ENCODE measurements around the gene OR2V2.

Gene OR2V2

GRCh38 chr5:181198106-181198685 lies 50.8 kb downstream of the OR2V2 start:
- Histone ChIP-seq H3K27ac (ENCODE audit: insufficient read depth, low read depth, low read length, poor library complexity, severe bottlenecking) (no peak overlapping the region), H3K4me1 (ENCODE audit: control insufficient read depth, insufficient read depth, low read length) (peaks cover 8% of the 10 kb centered on the region), H3K9me3 (ENCODE audit: control insufficient read depth, low read length) (no peaks in the 10 kb centered on the region), H3K27me3 (ENCODE audit: control insufficient read depth, insufficient read depth, low read length, poor library complexity, severe bottlenecking) (peaks cover 46% of the 10 kb centered on the region), H3K4me3 (ENCODE audit: insufficient read depth, low read depth, low read length) (no peak overlapping the region), H3K36me3 (ENCODE audit: control insufficient read depth, insufficient read depth, low read length) (no peaks in the 10 kb centered on the region)
- 84 to 85% methylated on average over 12 of the region's 12 CpGs for WGBS, 2 experiments

- H3K4me1 ChIP-seq (ENCODE audit: control insufficient read depth, insufficient read depth, low read length), result peaks cover 8% of the 10 kb centered on the region
- H3K27me3 ChIP-seq (ENCODE audit: control insufficient read depth, insufficient read depth, low read length, poor library complexity, severe bottlenecking), result peaks cover 54% of the 10 kb centered on the region
- 42 to 53% methylated on average over 9 of the region's 9 CpGs for WGBS, 2 experiments
- no peaks in the 10 kb centered on the region for H3K9me3 ChIP-seq (ENCODE audit: control insufficient read depth, low read length)
- no peaks in the 10 kb centered on the region for H3K36me3 ChIP-seq (ENCODE audit: control insufficient read depth, insufficient read depth, low read length)
- H3K4me3 ChIP-seq (ENCODE audit: insufficient read depth, low read depth, low read length), result no peak overlapping the region
- no peak overlapping the region for H3K27ac ChIP-seq (ENCODE audit: insufficient read depth, low read depth, low read length, poor library complexity, severe bottlenecking)
Observed at GRCh38 chr5:181198905-181199519, 51.6 kb downstream of the OR2V2 start.

GRCh38 chr5:181199881-181200638 lies 52.7 kb downstream of the OR2V2 start:
- H3K36me3 ChIP-seq (ENCODE audit: control insufficient read depth, insufficient read depth, low read length), result no peaks in the 10 kb centered on the region
- 84 to 87% methylated on average over 12 of the region's 12 CpGs for WGBS, 2 experiments
- no peak overlapping the region for H3K4me3 ChIP-seq (ENCODE audit: insufficient read depth, low read depth, low read length)
- H3K9me3 ChIP-seq (ENCODE audit: control insufficient read depth, low read length), result no peaks in the 10 kb centered on the region
- H3K27ac ChIP-seq (ENCODE audit: insufficient read depth, low read depth, low read length, poor library complexity, severe bottlenecking), result no peak overlapping the region
- H3K4me1 ChIP-seq (ENCODE audit: control insufficient read depth, insufficient read depth, low read length), result peaks cover 8% of the 10 kb centered on the region
- peaks cover 64% of the 10 kb centered on the region for H3K27me3 ChIP-seq (ENCODE audit: control insufficient read depth, insufficient read depth, low read length, poor library complexity, severe bottlenecking)

GRCh38 chr5:181200816-181201215 lies 53.4 kb downstream of the OR2V2 start:
- H3K4me3 ChIP-seq (ENCODE audit: insufficient read depth, low read depth, low read length), result no peak overlapping the region
- no peaks in the 10 kb centered on the region for H3K36me3 ChIP-seq (ENCODE audit: control insufficient read depth, insufficient read depth, low read length)
- 51 to 53% methylated on average over 4 of the region's 4 CpGs for WGBS, 2 experiments
- H3K4me1 ChIP-seq (ENCODE audit: control insufficient read depth, insufficient read depth, low read length), result peaks cover 8% of the 10 kb centered on the region
- H3K27ac ChIP-seq (ENCODE audit: insufficient read depth, low read depth, low read length, poor library complexity, severe bottlenecking), result no peak overlapping the region
- H3K27me3 ChIP-seq (ENCODE audit: control insufficient read depth, insufficient read depth, low read length, poor library complexity, severe bottlenecking), result peaks cover 72% of the 10 kb centered on the region
- no peaks in the 10 kb centered on the region for H3K9me3 ChIP-seq (ENCODE audit: control insufficient read depth, low read length)

- H3K27ac ChIP-seq (ENCODE audit: insufficient read depth, low read depth, low read length, poor library complexity, severe bottlenecking), result no peak overlapping the region
- no peak overlapping the region for H3K4me3 ChIP-seq (ENCODE audit: insufficient read depth, low read depth, low read length)
- peaks cover 80% of the 10 kb centered on the region for H3K27me3 ChIP-seq (ENCODE audit: control insufficient read depth, insufficient read depth, low read length, poor library complexity, severe bottlenecking)
- peaks cover 8% of the 10 kb centered on the region for H3K4me1 ChIP-seq (ENCODE audit: control insufficient read depth, insufficient read depth, low read length)
- H3K36me3 ChIP-seq (ENCODE audit: control insufficient read depth, insufficient read depth, low read length), result no peaks in the 10 kb centered on the region
- 79 to 85% methylated on average over 11 of the region's 11 CpGs for WGBS, 2 experiments
- no peaks in the 10 kb centered on the region for H3K9me3 ChIP-seq (ENCODE audit: control insufficient read depth, low read length)
Observed at GRCh38 chr5:181203093-181203711, 55.8 kb downstream of the OR2V2 start.

- 7 to 9% methylated on average over 17 of the region's 17 CpGs for WGBS, 2 experiments
- H3K4me3 ChIP-seq (ENCODE audit: insufficient read depth, low read depth, low read length), result peak overlapping the region; percentile 69
- H3K27ac ChIP-seq (ENCODE audit: insufficient read depth, low read depth, low read length, poor library complexity, severe bottlenecking), result no peak overlapping the region
- no peaks in the 10 kb centered on the region for H3K36me3 ChIP-seq (ENCODE audit: control insufficient read depth, insufficient read depth, low read length)
- H3K4me1 ChIP-seq (ENCODE audit: control insufficient read depth, insufficient read depth, low read length), result peaks cover 2% of the 10 kb centered on the region
- no peaks in the 10 kb centered on the region for H3K9me3 ChIP-seq (ENCODE audit: control insufficient read depth, low read length)
- H3K27me3 ChIP-seq (ENCODE audit: control insufficient read depth, insufficient read depth, low read length, poor library complexity, severe bottlenecking), result peaks cover 75% of the 10 kb centered on the region
Observed at GRCh38 chr5:181203777-181204112, 56.4 kb downstream of the OR2V2 start.

- Histone ChIP-seq H3K27me3 (ENCODE audit: control insufficient read depth, insufficient read depth, low read length, poor library complexity, severe bottlenecking) (peaks cover 73% of the 10 kb centered on the region), H3K4me1 (ENCODE audit: control insufficient read depth, insufficient read depth, low read length) (no peaks in the 10 kb centered on the region), H3K9me3 (ENCODE audit: control insufficient read depth, low read length) (no peaks in the 10 kb centered on the region), H3K27ac (ENCODE audit: insufficient read depth, low read depth, low read length, poor library complexity, severe bottlenecking) (no peak overlapping the region), H3K4me3 (ENCODE audit: insufficient read depth, low read depth, low read length) (peak overlapping the region; percentile 69), H3K36me3 (ENCODE audit: control insufficient read depth, insufficient read depth, low read length) (no peaks in the 10 kb centered on the region)
- WGBS, 2 experiments, result 2% methylated on average over 67 of the region's 67 CpGs
Observed at GRCh38 chr5:181204113-181204825, 56.9 kb downstream of the OR2V2 start.

- no peaks in the 10 kb centered on the region for H3K4me1 ChIP-seq (ENCODE audit: control insufficient read depth, insufficient read depth, low read length)
- no peaks in the 10 kb centered on the region for H3K36me3 ChIP-seq (ENCODE audit: control insufficient read depth, insufficient read depth, low read length)
- no peaks in the 10 kb centered on the region for H3K9me3 ChIP-seq (ENCODE audit: control insufficient read depth, low read length)
- WGBS, 2 experiments, result 1% methylated on average over 94 of the region's 94 CpGs
- peaks cover 66% of the 10 kb centered on the region for H3K27me3 ChIP-seq (ENCODE audit: control insufficient read depth, insufficient read depth, low read length, poor library complexity, severe bottlenecking)
- peak within 1 kb of the TSS; percentile 69 for H3K4me3 ChIP-seq (ENCODE audit: insufficient read depth, low read depth, low read length)
- no peak within 1 kb of the TSS for H3K27ac ChIP-seq (ENCODE audit: insufficient read depth, low read depth, low read length, poor library complexity, severe bottlenecking)
Observed at GRCh38 chr5:181204826-181205760, 57.7 kb downstream of the OR2V2 start, which contains the start of gene TRIM7. Gene TRIM7, minus strand, starts transcription at chr5:181205196. Its CDS starts 86 bp downstream, at chr5:181205110.
